CD4-positive, alpha-beta T cell treated with Interferon gamma for 1 hour (primary cell): Measurements from ENCODE around the gene ENPP6.

Experiments
- DNase-seq: peaks from one replicate; pipeline ENCODE4 v3.0.0-alpha.2; 2020

Gene ENPP6

GRCh38 chr4:184188443-184189400 is 29.0 kb downstream of the ENPP6 start:
- DNase-seq = no peak

GRCh38 chr4:184177271-184177670 is 40.4 kb downstream of the ENPP6 start:
- DNase-seq = no peak

GRCh38 chr4:184174571-184175488 is 42.8 kb downstream of the ENPP6 start:
- no peak for DNase-seq

- no peak for DNase-seq
These were observed 46.7 kb downstream of the ENPP6 start for GRCh38 chr4:184171011-184171410.

- no peak for DNase-seq
These were observed 48.3 kb downstream of the ENPP6 start for GRCh38 chr4:184169225-184169867.

GRCh38 chr4:184168406-184169019 is 49.2 kb downstream of the ENPP6 start:
- peak; percentile 24 for DNase-seq

GRCh38 chr4:184167576-184167975 is 50.1 kb downstream of the ENPP6 start:
- DNase-seq = no peak

- no peak for DNase-seq
These were observed 50.9 kb downstream of the ENPP6 start for GRCh38 chr4:184166736-184167135.

- DNase-seq = no peak
These were observed 52.4 kb downstream of the ENPP6 start for GRCh38 chr4:184165291-184165690.

- no peak for DNase-seq
These were observed 53.9 kb downstream of the ENPP6 start for GRCh38 chr4:184163813-184164212.

GRCh38 chr4:184162596-184162995 is 55.1 kb downstream of the ENPP6 start:
- no peak for DNase-seq

GRCh38 chr4:184157322-184157721 is 60.4 kb downstream of the ENPP6 start:
- DNase-seq = no peak

GRCh38 chr4:184156163-184156920 is 61.3 kb downstream of the ENPP6 start:
- DNase-seq = no peak

GRCh38 chr4:184154199-184154598 is 63.5 kb downstream of the ENPP6 start:
- DNase-seq = no peak

- DNase-seq = no peak
These were observed 63.9 kb downstream of the ENPP6 start for GRCh38 chr4:184153781-184154180.

GRCh38 chr4:184151988-184152485 is 65.6 kb downstream of the ENPP6 start:
- DNase-seq = no peak

- no peak for DNase-seq
These were observed 67.4 kb downstream of the ENPP6 start for GRCh38 chr4:184150102-184150839.

GRCh38 chr4:184148738-184149637 is 68.7 kb downstream of the ENPP6 start:
- DNase-seq = no peak

GRCh38 chr4:184147858-184148737 is 69.6 kb downstream of the ENPP6 start:
- no peak for DNase-seq
